Measurements from ENCODE around the gene GP1BB. TPM values are rescaled to one million over a fixed set of nuclear protein-coding genes. Genes with fewer than 3 reads are reported as not detected.

The GP1BB gene
- total RNA-seq, 1 donor from 2014 or later = 2.0 TPM

DNA sequence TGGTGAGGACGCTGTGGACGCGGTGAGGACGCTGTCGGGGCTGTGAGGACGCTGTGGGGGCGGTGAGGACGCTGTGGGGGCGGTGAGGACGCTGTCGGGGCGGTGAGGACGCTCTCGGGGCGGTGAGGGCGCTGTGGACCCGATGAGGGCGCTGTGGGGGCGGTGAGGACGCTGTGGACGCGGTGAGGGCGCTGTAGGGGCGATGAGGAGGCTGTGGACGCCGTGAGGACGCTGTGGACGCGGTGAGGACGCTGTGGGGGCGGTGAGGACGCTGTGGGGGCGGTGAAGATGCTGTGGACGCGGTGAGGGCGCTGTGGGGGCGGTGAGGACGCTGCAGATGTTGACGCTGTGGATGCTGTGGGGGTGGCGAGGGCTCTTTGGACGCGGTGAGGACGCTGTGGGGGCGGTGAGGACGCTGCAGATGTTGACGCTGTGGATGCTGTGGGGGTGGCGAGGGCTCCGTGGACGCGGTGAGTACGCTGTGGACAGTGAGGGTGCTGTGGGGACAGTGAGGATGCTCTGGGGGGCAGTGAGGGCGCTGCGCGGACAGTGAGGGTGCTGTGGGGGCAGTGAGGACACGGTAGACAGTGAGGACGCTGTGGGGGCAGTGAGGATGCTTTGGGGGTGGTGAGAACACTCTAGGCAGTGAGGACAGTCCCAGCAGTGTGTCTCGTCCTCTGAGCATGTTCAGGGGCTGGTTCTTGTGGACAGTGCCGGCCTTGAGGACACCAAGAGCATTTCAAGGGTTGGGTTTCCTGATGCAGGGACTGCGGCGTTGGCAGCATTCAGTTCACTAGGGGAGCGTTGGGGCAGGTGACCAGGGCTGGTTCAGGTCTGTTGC is 4.2 kb downstream of the GP1BB start:
- no peak for ATAC-seq

DNA sequence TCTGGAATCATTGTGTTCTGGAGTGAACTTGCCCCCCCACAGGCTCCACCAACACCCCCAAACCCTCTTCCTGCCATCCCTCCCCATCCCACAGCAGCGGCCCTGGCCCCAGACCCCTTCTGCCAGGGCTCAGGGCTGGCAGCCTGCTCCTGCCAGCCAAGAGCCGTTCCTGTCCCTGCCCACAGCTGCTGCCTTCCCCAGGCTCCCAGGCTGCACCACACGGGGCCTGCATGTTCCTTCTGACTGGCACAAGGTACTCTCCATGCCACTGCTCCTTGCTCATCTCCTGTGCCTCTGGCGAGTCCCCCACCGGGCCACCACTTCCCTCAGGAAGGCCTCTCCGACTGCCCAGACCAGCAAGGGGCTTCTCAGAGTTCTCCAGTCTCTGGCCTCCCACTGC is 4.9 kb downstream of the GP1BB start:
- no peak for ATAC-seq

DNA sequence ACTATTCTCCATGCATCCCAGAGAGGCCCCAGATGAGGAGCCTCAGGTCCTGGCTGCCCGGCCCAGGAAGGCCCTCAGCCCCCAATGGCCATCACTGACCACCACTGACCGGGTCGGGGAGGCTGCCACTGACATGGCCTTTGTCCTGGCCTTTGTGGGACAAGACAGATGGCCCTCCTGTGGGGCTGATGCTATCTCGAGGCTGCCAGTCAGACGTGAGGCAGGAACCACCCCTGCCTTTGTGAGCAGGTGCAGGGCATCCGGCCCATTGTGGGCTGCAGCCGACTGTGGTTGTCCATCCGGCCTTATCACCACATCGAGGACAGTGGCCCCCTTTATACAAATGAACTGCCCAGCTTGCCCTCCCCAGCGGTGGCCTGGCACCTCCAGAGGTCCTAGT is 5.5 kb downstream of the GP1BB start:
- ATAC-seq = no peak

- ATAC-seq = no peak
These were observed 6.2 kb downstream of the GP1BB start for GRCh38 chr22:19729507-19729906.

DNA sequence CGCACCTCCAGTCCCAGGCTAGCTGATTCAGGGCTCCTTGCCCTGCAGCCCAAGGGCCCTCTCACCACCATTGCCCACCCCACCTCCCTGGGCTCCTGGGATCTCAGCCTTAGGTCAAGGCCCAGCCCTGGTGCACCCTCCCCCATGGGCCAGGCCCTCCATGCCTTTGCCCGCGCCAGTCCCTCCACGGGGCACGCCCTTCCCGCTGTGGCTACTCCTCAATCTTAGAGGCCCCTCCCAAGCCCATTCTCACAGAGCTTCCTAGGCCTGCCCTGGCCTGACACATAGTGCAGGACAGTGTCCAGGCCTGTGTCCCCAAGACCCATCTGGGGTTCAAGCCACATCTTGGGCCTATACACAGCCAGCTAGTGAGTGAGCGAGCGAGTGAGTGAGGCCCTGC is 6.9 kb downstream of the GP1BB start:
- peak; percentile 18 for ATAC-seq

GRCh38 chr22:19730655-19731360 is 7.5 kb downstream of the GP1BB start:
- ATAC-seq = peak; percentile 79

- peak; percentile 3 for ATAC-seq
These were observed 8.2 kb downstream of the GP1BB start for GRCh38 chr22:19731361-19732135.

GRCh38 chr22:19732403-19733113 is 9.2 kb downstream of the GP1BB start:
- no peak for ATAC-seq

GRCh38 chr22:19733755-19734154 is 10.4 kb downstream of the GP1BB start:
- no peak for ATAC-seq

DNA sequence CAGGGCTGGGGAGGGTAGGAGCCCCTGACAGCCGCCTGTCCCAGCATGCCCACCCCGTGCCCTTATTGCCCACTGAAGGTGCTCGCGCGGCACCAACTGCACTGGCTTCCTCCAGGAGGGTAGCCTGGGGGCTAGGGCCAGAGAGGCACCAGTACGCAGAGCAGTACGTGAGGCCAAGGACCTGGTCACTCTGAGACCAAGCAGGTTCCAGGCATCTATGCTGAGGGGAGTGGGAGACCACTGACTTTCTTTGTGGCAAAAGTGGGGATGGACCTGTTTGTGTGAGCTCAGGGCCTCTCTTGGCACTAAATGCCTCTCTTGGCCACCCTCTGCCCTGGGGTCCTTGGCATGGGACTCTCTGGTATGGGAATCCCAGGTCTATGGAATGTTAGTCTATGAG is 10.8 kb downstream of the GP1BB start:
- no peak for ATAC-seq

GRCh38 chr22:19734837-19735382 is 11.6 kb downstream of the GP1BB start:
- no peak for ATAC-seq

DNA sequence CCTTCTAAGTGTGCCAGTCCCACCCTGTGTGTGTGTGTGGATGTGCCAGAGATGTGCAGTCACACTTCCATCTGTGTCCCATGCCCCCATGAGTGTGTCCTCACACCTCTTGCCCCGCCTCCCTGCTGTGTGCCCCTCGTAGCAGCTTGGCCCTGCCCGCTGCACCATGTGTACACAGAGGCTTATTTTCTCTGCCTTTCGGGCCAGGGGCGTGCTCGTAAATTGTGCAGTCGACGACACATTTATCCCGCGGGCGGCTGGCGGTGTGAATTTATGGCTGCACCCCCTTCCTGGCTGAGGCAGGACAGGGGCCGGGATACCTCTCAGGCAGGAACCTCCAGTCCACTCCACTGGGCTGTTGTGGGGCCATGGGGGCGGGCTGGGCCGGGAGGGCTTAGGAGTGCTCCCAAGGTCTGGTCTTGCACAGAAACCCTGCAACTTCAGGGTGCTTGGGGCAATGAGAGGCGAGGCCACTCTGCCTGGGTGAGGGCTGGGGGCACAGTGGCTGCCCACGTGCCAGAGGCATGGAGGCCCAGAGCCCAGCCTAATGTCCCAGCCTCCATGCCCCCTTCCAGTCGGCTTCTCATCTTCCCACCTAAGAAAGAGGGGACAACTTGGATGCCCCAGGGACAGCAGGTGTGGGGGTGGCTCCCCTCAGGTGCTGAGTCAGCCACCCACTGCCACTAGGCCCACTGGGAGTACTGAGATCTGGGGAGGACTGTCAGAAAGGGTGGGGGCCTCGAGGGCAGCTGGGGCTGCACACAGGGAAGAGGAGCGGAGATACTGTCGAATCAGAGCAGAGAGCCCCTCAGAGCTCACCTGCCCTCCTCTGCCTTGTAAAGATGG is 12.5 kb downstream of the GP1BB start:
- ATAC-seq = no peak

DNA sequence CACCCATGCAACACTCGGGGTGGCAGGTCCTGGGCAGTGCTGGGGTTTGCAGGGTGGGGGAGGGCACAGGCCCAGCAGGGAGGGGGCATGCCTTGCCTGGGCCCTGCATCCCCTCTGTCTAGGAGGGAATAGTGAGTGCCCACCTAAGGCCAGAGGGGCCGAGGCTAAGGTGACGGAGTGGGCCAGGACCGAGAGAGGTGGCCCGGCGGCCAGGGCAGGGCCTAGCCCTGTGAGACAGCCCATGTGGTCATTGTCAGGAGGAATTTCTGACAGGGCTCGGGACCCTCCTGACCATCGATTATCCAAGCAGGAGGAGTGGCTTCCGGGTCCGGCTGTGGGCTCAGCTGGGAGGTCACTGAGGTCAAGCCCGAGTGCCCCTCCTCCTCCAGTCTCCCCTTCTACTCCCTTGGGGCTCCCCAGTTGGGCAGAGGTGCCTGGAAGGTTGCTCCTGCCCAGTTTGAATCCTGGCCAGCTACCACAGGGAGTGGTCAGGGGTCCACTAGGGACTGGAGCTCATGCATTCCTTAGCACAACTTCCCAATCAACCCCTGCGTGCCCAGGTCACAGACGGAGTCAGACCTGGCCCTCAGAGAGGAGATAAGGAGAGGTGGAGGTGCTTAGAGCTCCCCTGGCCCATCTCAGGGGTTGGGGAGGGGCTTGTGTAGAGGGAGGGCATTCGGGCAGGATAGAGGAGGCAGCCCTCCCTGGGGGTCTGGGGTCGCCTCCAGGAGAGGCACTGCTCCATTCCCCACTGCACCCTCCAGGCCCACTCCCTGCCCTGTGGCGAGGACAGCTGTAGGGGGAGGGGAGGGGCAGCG is 14.7 kb downstream of the GP1BB start:
- no peak for ATAC-seq

- ATAC-seq = no peak
These were observed 15.5 kb downstream of the GP1BB start for GRCh38 chr22:19738664-19739447.

GRCh38 chr22:19739448-19739895 is 16.1 kb downstream of the GP1BB start:
- no peak for ATAC-seq

GRCh38 chr22:19739911-19740449 is 16.6 kb downstream of the GP1BB start:
- no peak for ATAC-seq

DNA sequence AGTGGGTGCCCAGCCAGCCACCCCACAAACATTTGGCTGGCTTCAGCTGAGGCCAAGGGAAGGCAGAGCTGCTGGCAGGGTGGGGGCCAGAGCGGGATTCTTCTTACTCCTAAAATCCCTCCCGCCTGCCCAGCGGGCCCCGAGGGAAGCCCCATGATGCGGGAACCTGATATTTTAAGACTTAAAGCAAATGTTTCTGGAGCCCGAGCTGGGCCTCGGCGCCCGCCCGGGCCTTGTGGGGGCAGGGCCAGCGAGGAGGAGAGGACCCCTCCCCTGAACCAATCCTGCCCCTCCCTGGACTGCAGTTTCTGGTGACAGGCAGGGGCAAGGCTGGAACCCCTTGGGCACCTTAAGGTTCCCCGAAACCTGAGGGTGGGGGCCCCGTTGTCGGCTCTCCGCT is 17.2 kb downstream of the GP1BB start:
- ATAC-seq = no peak

DNA sequence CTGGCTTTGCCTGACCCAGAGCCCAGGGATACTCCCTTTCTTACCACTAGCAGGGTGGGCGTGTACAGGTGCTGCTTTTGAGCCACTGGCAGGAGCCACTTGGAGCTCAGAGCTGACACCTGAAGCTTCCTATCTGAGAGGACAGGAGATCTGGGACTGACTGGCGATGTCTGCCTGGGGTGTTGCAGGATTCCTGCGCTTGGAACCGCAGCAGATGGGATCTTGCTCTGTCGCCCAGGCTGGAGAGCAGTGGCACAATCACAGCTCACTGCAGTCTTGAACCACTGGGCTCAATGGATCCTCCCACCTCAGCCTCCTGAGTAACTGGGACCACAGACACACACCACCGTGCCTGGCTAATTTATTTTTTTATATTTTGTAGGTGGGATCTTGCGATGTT is 17.7 kb downstream of the GP1BB start:
- ATAC-seq = no peak

Data from esophagus mucosa (tissue), 1 donor.